GM10847 (cell line): ENCODE results near the gene FKBP3.

Experiments used
- POLR2A ChIP-seq: IDR thresholded peaks from 2 replicates; pipeline ENCODE4 v1.6.1; 2011; ENCODE audit not compliant: insufficient read length; ENCODE audit errors: extremely low read depth

Gene FKBP3

DNA sequence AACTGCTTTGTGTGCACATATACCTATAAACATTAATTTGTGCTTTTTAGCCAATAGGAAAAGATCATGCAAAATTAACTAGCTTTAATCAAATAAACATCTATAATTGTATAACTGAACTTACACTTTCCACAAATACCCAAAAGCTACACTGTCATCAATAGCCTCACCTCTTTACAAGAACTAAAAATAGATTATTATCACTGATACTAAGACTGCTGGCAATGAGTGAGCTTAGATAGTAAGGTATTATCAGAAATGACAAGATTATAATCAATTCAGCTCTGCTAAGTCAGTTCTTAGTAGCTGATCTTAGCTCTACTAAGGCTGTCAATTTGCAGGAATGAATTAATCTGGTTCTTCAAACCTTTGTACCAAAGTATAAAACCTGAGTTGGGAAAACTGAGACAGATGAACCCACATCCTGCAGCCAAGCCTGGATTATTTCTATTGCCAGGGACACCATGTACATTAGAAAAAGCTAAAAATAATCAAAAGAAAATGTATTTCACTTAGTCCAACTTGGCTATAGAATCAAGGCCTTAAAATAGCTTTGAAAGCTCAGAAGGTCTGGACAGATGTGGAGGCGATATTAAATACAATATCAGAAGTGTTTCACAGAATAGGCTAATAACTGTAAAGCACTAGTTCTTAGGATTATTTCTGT, 5.2 kb downstream of the FKBP3 start:
- TF ChIP-seq POLR2A = no peak

DNA sequence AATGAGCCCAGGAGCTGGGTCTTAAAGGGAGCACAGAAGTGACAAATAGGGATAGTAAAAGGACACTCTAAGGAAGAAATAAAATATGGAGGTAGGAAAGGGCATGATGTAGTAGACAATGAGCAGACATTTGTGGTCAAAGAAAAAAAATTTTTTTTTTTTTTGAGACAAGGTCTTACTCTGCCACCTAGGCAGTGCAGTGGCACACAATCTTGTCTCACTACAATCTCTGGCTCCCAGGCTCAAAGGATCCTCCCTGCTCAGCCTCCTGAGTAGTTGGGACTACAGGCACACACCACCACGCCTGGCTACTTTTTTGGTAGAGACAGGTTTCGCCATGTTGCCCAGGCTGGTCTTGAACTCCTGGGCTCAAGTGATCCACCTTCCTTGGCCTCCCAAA, 8.5 kb downstream of the FKBP3 start:
- TF ChIP-seq POLR2A = no peak

DNA sequence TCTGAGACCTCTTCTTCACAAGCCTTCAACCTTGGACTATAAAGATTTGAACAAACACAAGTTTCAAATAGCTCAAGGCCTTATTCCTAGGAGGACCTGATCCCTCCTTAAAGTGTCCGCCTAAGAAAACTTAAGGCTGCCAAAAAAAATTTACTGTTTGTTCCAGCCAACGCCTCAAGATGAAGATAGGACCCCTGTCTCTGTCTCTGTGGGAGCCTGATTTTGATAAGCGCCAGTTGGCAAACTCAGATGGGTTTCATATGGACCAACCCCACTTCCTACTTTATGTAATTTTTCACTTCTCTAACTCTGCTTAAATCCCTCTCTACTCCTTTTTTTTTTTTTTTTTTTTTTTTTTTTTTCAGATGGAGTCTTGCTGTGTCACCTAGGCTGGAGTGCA, 11.0 kb downstream of the FKBP3 start:
- no peak for TF ChIP-seq POLR2A

DNA sequence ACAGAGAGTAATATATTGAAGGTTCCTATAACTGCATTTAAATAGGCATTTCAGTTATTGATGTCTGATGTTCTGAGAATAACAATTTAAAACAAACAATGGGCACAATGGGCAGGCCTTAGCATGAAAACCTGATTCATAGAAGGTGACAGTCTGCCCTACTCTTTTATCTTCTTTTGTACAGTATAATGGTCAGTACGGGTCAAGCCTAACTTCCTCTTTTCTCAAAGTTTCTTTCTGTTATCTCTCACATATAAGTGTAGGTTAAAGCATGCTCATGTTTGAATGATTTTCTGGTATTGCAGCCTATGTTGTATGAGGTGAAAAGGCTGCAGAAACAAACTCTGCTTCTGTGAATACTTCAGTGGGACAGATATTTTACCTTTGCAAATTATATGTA, 14.2 kb downstream of the FKBP3 start:
- no peak for TF ChIP-seq POLR2A

DNA sequence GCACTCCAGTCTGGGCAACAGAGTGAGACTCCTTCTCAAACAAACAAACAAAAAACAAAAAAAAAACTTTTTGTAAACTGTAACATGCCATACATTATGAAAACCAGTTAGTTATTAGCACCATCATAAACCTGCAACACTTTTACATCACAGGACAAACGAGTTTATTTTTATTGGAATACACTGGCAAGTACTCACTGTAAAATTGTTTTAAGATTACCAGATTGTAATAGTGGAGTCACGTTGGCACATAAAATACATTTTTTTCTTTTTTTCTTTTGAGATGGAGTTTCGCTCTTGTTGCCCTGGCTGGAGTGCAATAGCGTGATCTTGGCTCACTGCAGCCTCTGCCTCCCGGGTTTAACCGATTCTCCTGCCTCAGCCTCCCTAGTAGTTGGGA, 15.7 kb downstream of the FKBP3 start:
- no peak for TF ChIP-seq POLR2A

DNA sequence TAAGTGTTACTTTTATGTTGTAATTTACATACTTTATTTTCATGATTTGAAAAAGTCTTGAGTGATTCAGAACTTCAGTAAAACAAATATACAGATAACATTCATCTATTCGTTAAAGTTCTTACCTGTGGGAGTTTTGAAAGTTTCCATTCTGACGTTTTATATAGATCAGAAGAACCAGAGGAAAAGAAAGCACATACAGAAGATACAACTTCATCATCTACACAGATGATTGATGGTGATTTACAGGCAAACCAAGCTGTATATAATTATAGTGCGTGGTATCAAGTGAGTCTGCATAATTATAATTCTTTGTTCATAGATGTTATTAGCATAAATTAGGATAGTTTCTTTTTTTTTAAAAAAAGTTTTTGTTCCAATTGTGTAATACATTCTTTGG, 20.0 kb downstream of the FKBP3 start:
- TF ChIP-seq POLR2A = no peak

DNA sequence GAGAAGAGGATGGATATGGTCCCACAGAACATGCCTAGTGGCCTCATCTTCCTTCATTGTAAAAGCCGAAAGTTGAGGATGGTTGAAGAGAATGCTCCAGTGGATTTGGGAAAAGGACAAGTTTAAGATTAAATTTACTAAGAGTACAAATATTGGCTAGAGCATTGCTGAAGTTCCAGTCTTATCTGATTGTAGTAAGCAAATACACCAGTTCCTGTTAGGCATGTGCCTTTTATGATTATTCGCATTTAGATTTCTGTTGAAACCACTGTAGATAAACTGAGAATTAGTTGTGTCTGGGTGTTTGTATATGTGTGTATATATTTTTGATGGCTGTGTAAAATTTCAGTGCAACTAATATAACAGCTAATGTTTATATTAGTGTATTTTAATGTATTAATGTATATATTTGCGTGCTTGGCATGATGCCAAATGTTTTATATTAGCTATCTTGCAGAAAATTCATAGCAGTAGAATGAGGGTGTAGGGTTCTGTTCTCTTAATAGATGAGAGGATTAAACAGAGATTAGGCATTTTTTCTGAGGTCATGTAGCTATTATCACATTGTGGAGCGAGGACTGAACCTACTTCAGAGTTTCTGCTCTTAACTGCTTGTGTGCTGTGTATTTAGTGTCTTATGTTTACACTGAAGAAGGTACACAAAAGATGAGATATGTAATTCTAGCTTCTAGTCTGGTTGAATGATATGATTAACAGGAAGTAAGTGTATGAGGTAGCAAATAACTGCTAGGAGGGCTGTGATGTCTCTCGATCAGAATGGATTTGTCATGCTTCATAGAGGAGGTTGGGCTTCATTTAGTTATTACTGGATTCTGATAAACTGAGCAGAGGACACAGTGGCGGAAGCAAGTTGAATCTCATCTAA, 21.1 kb downstream of the FKBP3 start:
- TF ChIP-seq POLR2A = no peak

DNA sequence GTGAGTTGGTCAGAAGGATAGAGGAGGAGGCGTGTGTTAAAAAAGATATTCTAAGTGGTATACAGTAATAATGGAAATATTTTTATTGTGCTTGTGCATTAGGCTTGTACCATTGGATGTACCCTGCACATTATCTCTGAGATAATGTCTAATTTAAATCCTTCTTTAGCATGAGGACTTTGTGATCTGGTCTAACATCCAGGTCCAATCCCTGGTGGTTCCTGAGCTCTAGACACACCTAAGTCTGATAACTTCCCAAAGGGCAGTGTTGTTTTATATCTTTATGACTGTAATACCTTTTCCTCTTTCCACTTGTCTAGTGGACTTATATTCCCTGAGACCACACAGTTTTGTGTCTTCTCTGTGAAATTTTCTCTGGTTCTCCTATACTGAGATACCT, 29.7 kb downstream of the FKBP3 start:
- no peak for TF ChIP-seq POLR2A

DNA sequence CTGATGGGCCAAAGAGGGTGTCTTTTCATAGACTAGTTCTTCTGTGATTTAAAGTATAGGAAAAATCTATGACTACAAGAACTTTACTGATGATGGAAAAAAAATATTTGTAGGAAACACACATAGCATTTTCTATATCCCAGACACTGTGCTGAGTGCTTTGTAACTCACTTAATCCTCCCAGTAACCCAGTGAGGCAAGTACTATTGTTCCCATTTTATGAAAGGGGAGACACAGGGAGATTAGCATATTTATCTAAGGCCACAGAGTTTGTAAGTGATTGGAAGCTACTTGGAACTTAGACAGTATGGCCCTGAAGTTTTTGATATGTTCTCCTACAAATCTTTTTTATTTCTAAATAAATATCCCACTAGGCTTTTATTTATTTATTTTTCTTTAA, 30.5 kb downstream of the FKBP3 start:
- TF ChIP-seq POLR2A = no peak

DNA sequence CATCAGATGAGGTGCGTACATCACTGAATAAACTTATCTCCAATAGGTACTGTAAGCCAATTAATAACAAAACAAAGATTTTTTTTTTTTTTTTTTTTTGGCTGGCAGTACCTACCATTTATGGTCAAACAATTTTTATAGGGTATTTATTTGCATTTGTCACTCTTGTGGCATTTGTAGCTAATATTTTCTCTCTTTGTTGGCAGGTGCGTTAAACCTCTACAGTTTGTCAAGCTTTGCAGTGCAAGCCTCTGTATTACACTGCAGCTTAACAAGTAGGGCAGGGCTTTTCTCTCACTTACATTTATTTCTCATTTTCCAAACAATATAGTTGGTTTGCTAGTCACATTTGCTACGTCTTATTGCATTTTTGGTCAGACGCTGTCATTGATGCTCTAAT, 38.1 kb downstream of the FKBP3 start:
- no peak for TF ChIP-seq POLR2A

DNA sequence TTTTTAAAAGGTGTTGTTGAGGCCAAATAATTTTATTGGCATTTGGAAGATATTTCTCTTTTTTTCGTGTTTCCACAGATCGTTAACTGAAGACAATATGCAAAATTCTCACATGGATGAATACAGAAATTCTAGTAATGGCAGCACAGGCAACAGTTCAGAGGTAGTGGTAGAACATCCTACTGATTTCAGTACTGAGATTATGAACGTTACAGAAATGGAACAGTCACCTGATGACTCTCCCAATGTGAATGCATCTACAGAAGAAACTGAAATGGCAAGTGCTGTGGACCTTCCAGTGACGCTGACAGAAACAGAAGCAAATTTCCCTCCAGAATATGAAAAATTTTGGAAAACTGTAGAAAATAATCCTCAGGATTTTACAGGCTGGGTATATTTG, 39.1 kb downstream of the FKBP3 start:
- TF ChIP-seq POLR2A = no peak

DNA sequence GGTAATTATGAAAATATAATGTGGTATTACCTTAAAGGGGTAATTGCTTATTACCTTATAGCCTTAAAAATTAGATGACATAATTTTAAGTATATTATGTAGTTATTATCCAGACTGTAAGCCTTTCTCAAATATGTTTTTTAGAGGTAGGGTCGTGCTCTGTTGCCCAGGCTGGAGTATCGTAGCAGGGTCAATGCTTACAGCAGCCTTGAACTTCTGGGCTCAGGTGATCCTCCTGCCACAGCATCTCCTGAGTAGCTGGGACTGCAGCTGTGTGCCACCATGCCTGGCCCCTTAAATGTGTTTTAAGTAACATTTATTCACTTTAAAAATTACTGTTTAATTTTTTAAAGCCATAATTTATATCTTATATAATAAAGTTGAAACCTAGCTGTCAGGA, 40.0 kb downstream of the FKBP3 start:
- TF ChIP-seq POLR2A = no peak

DNA sequence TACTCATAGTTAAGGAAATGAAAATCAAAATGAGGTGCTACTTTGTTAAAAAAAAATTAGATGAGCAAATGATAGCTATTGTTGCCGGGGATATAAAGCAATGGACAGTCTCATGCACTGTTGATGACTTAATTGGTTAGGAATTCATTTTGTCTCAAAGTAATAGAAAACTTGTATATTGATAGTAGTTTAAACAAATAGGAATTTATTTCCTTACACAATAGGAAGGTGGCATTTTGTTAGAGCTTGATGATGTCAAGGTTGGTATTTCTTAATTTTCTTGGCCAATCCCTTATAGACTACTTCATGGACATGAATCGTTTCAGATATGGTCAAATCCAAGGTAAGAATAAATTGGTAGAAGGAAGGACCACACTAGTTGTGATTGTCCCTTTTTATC, 42.6 kb downstream of the FKBP3 start:
- TF ChIP-seq POLR2A = no peak

DNA sequence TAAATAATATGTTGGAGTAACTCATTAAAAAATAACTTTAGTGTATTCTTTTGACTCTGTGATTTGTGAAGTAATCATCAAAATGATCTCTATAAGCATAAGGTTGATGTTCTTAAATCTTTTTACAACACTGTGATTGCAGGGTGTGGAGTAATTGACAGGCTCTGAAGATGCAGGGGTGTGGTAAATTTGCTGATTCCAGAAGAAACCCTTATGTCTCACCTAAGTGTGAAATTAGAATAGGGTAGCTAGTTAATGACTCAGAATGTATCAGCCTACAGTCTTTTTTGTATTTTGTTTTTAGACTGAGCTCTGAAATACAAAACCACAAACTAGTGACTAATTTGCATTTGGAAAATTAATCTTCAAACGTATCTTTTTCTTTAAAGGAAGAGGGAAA, 44.5 kb downstream of the FKBP3 start:
- TF ChIP-seq POLR2A = no peak

DNA sequence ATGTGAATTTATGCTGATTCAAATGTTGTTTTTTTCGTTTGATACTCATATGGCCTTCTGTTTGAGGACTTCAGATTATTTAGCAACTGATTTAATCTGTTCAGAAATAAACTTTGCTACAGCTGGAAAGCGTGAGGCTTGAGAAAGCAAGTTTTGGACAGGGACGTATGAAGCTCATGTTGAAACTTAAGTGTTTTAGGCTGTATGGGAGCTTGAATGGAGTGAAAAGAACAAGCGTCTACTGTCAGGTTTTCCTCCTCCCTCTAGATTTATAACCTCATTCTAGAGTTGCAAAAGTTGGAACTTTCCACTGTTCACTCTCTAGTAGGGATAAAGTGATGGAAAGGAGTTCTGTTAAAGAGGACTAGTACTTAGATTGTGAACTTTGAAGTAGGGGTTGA, 49.3 kb downstream of the FKBP3 start:
- TF ChIP-seq POLR2A = no peak

DNA sequence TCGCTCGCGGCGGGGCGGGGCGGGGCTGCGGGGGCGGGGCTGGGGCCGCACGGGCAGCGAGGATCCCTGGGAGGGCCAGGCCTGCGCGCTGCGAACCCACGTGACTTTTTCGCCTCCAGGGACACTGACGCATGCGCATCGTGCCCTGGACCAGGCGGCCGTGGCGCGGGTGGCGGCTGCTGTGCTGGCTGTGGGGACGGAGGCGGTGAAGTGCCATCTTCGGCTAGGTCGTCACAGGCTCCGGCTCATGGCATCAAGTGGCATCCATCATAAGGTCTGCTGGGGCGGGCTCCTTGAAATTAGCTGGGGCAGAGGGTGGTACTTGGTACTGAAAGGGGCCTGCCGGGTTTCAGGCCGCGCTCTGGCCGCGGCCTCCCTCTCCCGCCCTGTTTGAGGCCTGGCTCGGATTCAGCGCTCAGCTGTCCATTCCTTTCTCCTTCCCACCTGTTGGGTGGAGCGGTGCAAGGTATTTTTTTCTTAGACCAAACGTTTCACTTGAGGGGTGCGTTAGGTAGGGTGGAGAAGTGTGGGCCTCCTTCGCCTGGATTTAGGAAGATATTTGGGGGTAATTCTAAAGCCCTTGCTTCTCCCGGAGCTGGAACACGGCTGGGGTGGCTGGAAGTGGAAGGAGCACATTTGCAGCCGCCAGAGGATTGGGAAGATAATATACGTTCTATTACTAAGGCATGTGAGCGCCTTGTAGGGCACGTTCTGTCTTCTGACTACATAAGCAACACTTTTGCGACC, 50.1 kb downstream of the FKBP3 start, which contains the start of gene PRPF39:
Gene PRPF39, plus strand, starts transcription at position 141 of the 747 bp plus-strand sequence. CDS start 11,124 bp downstream, outside the sequence.
- TF ChIP-seq POLR2A = peak; percentile 97

DNA sequence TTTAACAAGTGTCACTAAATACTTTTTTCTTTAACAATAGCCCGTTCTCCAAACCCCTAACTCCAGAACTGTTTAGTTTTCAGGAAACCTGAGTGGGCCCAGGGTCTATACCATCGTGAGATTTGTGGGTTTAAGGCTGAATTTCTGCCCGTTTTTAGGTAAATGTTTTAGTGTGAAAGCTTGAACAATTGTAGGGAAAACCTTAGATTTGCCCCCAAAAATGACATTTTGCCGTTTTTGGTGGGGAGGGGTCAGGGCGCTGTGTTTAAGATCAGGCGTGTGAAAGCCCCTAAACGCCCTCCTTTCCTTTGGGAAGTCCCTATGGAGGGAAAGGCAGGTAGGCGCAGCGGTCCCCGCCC, 50.7 kb downstream of the FKBP3 start:
- TF ChIP-seq POLR2A = no peak

DNA sequence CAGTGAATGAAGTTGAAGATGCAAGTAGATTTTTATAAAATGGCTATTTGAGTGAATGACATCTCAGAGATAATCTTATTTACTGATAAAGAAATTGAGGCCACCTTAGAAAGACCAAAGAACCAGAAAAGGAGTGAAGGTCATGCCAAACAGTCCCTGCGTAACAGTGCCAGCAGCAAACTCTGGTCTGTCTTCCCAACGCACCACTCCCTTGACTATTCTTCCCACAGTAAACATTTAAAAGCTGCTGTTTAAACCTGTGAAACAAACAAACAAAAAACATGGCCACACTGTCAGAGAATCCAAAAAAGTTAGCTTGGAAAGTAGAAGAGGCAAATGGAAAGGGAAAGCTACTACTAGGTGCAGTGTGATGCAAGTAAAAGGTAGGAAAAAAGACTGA, 51.9 kb downstream of the FKBP3 start:
- no peak for TF ChIP-seq POLR2A
